Lung (tissue), 12 donors: ENCODE results near the gene LAYN. TPM values are rescaled to one million over a fixed set of nuclear protein-coding genes. Genes with fewer than 3 reads are reported as not detected.

ENCODE experiments used
- ATAC-seq: fragments of 200-7000 bp; cut with Tn5 transposase; one replicate; pipeline ENCODE4 v1.9.1; 2020; ENCODE audit warnings: moderate number of reproducible peaks; ENCODE audit not compliant: insufficient read depth, low FRiP score
- DNase-seq, 3 donors: peaks; one replicate each; pipeline ENCODE4 v3.0.0-alpha.2; 2013 to 2017
- H3K27ac ChIP-seq, 2 donors: one replicate each; pipeline ENCODE4 v1.5.1; 2013; ENCODE audit warnings: mild to moderate bottlenecking in 2 of 2, moderate library complexity in 2 of 2, control low read depth in 1 of 2, inconsistent platforms in 1 of 2, low read depth in 1 of 2, low read length in 1 of 2
- H3K27me3 ChIP-seq, 3 donors: one replicate each; pipeline ENCODE4 v1.5.1; 2013; ENCODE audit warnings: low read length in 2 of 3; ENCODE audit not compliant: control insufficient read depth in 3 of 3, insufficient read depth in 3 of 3
- H3K36me3 ChIP-seq, 4 donors: one replicate each; pipeline ENCODE4 v1.5.1; 2013; ENCODE audit warnings: low read length in 4 of 4, mild to moderate bottlenecking in 1 of 4, moderate library complexity in 1 of 4; ENCODE audit not compliant: control insufficient read depth in 4 of 4, insufficient read depth in 4 of 4
- H3K4me1 ChIP-seq, 5 donors: one replicate each; pipeline ENCODE4 v1.5.1; 2013; ENCODE audit warnings: low read length in 5 of 5, mild to moderate bottlenecking in 2 of 5, moderate library complexity in 1 of 5; ENCODE audit not compliant: control insufficient read depth in 5 of 5, insufficient read depth in 5 of 5
- H3K4me3 ChIP-seq: one replicate; pipeline ENCODE4 v1.5.1; 2013; ENCODE audit warnings: mild to moderate bottlenecking, control low read depth, moderate library complexity
- H3K9ac ChIP-seq, 2 donors: one replicate each; pipeline ENCODE4 v1.5.1; 2013; ENCODE audit warnings: low read length in 2 of 2, control low read depth in 1 of 2; ENCODE audit not compliant: insufficient read depth in 1 of 2
- H3K9me3 ChIP-seq, 4 donors: one replicate each; pipeline ENCODE4 v1.5.1; 2013; ENCODE audit warnings: low read length in 3 of 4, mild to moderate bottlenecking in 1 of 4, moderate library complexity in 1 of 4; ENCODE audit not compliant: control insufficient read depth in 4 of 4, insufficient read depth in 3 of 4
- CTCF ChIP-seq: IDR thresholded peaks from 2 replicates; pipeline ENCODE4 v1.5.1; 2012; ENCODE audit warnings: mild to moderate bottlenecking; ENCODE audit errors: control extremely low read depth, extremely low read depth
- WGBS, 2 donors: extraction: QIAGEN DNeasy Blood & Tissue Kit; methylation state at CpG; one replicate each; pipeline ENCODE4 v1.1.7; 2013; 5-methylcytosine and 5-hydroxymethylcytosine counted together
- polyA plus RNA-seq, 2 donors: library from polyadenylated mRNA; stranded (reverse); fragments of 200-250 nt; gene quantifications; one replicate each; pipeline ENCODE4 v1.2.1, GENCODE V29; 2013
- total RNA-seq, 2 donors: library from RNA; depleted of rRNA in 1 of 2; stranded (reverse); fragments of >200 nt in 1 of 2; gene quantifications; one replicate each; pipeline ENCODE4 v1.2.1, GENCODE V29; 2014 to 2021
- donor health status: control.
- donor health status: control.
- donor health status: Bipolar disorder and iron deficiency.
- donor health status: healthy.
- donor health status: DM: yes; HTN: yes; CAD: no.

Gene LAYN
- total and polyA plus RNA-seq, 4 donors, result 6.5 to 13.4 (median 11.3) TPM

- Histone ChIP-seq H3K27ac (no peak overlapping the region), H3K36me3 (no peaks in the 10 kb centered on the region), H3K9me3 (peaks cover 0 to 5% (median 1%) of the 10 kb centered on the region in 4 donors), H3K4me3 (no peak overlapping the region), H3K9ac (no peak overlapping the region), H3K4me1 (peaks cover 0 to 20% (median 0%) of the 10 kb centered on the region in 5 donors), H3K27me3 (peaks cover 0 to 9% (median 6%) of the 10 kb centered on the region in 3 donors)
- ATAC-seq, result no peak
- no peak for TF ChIP-seq CTCF
- 88 to 91% methylated on average over 3 of the region's 3 CpGs for WGBS, 2 donors
- DNase-seq, result no peak
Observed at GRCh38 chr11:111537336-111537860, 3.1 kb upstream of the LAYN start.

- Histone ChIP-seq H3K27me3 (peaks cover 0 to 6% (median 5%) of the 10 kb centered on the region in 3 donors), H3K36me3 (no peaks in the 10 kb centered on the region), H3K4me1 (peaks cover 0 to 20% (median 0%) of the 10 kb centered on the region in 5 donors), H3K9ac (no peak overlapping the region), H3K4me3 (no peak overlapping the region), H3K27ac (no peak overlapping the region), H3K9me3 (peaks cover 0 to 5% (median 1%) of the 10 kb centered on the region in 4 donors)
- DNase-seq, result no peak
- no peak for ATAC-seq
- no peak for TF ChIP-seq CTCF
- WGBS, 2 donors, result 79 to 100% methylated on average over 1 of the region's 1 CpG
Observed at GRCh38 chr11:111538407-111539114, 2.0 kb upstream of the LAYN start.

GRCh38 chr11:111539426-111540113 is 950 bp upstream of the LAYN start:
- no peak for ATAC-seq
- Histone ChIP-seq H3K9ac (peak overlapping the region in 1 of 2 donors; percentile 69), H3K27me3 (peaks cover 0 to 4% (median 4%) of the 10 kb centered on the region in 3 donors), H3K4me3 (no peak overlapping the region), H3K27ac (peak overlapping the region in 1 of 2 donors; percentile 78), H3K4me1 (peaks cover 0 to 20% (median 0%) of the 10 kb centered on the region in 5 donors), H3K9me3 (peaks cover 0 to 5% (median 1%) of the 10 kb centered on the region in 4 donors), H3K36me3 (peaks cover 0 to 3% (median under 1%) of the 10 kb centered on the region in 4 donors)
- DNase-seq, result peak in 2 of 3 donors; percentile 19 to 32
- TF ChIP-seq CTCF, result no peak
- WGBS, 2 donors, result 68 to 78% methylated on average over 9 of the region's 9 CpGs
